GM12875 (cell line): Measurements from ENCODE around the gene NXN.
"Not testable (repeated sequence)": the region's sequence is repeated elsewhere in the genome, so short reads cannot be mapped to it uniquely, and the experiment has no call there.

Experiments
- H3K4me3 ChIP-seq: one replicate; pipeline ENCODE4 v1.5.1; 2011; ENCODE audit warnings: low read depth, low read length, control low read depth
- CTCF ChIP-seq: IDR thresholded peaks from 2 replicates; pipeline ENCODE4 v1.5.1; 2011; ENCODE audit warnings: low read depth, mild to moderate bottlenecking, control low read depth, inconsistent platforms, low read length, moderate library complexity, borderline replicate concordance; ENCODE audit not compliant: insufficient read depth

Gene NXN

GRCh38 chr17:807523-808294 is 171.9 kb downstream of the NXN start:
- no peak for TF ChIP-seq CTCF

DNA sequence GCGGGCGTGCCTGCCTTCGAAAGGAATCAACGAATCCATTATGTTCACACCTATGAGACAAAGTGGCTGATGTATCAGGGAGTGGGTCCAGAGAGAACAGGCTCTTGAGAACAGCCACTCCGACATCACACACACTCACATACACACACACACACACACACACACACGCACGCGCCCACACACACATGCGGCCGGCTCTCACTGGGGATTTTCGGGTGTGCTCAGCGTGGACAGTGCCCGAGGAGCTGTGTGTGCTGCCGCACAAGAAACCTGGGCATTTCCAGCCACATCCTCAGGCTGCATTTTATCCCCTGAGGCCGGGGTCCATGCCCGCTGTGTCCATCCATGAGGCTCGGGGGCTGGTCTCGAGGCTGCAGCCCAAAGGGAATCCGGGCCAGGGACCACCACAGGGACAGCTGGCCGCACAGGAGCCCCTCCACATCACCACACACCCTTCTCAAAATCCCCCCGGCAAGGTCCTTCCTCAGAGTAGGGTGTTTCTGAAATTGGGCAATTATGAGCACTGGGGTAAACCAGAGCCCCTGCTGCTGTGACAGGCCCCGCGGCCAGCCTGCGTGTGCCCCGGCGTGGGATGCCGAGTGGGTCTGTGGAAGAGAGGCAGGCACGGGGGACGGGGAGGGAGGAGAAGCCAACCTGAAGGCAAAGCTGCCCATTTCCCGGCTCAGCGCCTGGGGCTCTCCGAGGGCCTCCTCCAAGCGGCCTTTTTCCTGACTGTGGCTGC is 172.6 kb downstream of the NXN start:
- no peak overlapping the region for H3K4me3 ChIP-seq
- TF ChIP-seq CTCF: no peak

More at GRCh38 chr17:807523-808294, 171.9 kb downstream of the NXN start:
- H3K4me3 ChIP-seq: no peak overlapping the region

DNA sequence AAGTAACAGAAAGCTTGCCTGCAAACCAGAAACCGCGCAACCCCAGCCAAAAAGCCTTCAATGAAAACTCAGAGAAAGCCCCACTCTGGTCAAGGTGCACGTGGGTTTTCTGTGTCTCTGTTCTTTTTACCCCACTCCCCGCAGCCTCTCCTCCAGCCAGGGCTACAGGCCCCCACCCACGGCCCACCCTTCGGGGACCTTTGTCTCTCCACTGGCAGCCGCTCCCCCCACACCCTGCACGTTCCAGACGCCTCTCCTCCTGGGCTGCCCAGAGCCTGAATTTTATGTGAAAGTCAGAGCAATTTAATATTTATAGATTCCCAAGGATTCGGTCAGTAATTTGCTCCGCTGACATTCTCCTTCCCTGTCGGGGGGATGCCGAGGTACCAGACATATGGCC is 173.2 kb downstream of the NXN start:
- H3K4me3 ChIP-seq: no peak overlapping the region
- TF ChIP-seq CTCF: no peak

DNA sequence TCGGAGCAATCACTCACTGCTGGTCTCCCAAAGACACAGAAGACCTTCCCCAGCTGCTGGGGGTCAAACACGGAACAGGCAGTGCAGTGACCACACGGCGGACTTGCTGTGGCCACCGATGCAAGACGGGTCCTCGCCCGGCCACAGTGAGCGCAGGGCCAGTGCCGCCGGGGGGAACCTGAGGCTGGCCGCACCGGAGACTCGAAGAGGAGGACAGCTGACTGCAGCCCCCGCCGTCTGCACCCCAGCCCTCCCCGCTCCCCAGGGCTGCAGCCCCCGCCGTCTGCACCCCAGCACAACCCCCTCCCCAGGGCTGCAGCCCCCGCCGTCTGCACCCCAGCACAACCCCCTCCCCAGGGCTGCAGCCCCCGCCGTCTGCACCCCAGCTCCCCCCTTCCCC is 173.7 kb downstream of the NXN start:
- not testable (repeated sequence) for H3K4me3 ChIP-seq

DNA sequence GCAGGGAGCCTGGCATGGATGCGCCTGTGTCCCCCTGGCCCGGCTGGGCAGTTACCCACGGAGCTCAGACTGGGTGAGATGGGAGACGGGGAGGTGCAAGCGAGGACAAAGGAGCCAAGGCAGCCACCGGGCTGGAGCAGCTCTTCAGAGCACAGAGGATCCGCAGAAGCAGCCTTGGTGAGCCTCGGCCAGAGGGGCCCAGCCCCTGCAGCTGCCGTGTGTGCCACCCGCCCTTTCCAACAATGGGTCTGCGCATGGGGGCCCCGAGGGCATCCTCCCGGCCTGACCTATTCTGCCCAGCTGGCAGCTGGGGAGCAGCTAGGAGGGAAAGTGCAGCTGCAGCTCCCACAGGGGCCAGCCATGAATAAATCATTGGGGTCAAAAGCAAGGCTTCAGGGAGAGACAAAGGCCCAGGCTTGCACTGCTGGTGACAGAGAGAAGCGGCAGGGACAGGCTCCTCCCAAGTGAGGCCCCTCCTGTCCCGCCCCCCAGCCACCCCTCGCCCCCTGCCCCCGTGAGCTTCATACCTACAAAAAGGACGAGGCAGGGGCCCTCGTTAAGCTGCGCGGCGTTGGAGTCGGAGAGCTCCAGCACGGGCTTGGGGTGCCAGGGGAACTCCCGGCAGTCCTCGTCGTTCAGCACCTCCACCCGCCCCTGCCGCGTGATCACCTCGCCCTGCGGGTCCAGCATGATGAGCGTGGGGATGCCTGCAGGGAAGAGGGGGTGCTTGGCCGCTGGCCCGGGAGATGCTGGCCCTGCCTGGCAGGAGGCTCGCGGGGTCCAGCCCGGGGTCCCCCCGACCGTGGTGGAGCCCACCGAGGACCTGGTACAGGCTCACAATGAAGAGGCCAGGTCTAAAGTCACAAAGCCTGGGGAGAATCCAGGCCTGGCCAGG is 174.8 kb downstream of the NXN start:
- H3K4me3 ChIP-seq: no peak overlapping the region
- no peak for TF ChIP-seq CTCF

DNA sequence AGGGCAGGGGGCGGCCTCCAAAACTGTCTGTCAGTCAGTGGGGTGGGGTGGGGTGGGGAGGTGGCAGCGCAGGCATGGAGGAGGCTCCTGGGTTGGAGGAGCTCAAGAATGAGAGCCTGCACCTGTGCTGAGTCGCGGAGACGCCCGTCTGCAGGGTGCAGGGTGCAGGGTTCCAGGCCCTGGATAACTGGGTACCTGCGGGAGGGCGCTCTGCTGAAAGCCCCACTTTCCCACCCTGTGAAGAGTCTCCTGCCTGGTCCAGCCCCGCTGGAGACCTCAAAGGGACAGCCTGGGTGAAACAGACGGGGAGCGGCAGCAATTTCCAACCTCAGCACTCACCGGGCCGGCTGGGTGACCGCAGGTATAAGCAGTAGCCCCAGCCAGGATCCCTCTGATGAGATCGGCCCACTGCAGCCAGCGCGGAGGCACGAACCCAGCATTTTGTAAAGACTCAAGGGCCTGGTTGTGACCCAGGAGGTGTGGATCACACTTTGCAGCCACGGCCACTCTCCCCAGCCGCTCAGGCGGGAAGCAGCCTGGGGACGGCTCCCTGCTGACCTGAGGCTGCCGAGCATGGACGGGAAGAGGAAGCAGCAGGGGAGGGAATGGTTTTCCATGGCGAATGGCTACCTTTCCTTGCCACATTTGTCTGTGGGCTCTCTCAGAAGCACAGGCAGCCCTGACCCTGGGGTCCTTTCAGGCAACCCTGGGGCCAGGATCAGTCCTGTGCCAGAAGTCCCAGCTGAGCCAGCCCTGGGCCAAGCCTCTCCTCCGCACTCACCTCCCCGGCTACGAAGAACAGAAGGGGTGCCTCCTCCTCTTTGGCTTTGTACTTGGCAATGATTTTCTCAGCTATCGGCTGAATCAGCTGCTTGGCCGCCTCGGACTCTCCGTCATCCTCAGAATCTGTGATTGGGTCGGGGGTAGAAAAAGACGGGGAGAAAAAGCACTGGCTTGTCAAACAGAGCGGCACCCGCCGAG is 176.4 kb downstream of the NXN start:
- H3K4me3 ChIP-seq: no peak overlapping the region
- no peak for TF ChIP-seq CTCF
